GM18526 (cell line): ENCODE data around the gene BEAN1.

Source experiments
- POLR2A ChIP-seq: IDR thresholded peaks from 3 replicates; pipeline ENCODE4 v1.6.1; 2011; ENCODE audit not compliant: insufficient read length; ENCODE audit errors: extremely low read depth

The BEAN1 gene

GRCh38 chr16:66427036-66427860 lies at the start of gene BEAN1:
Gene BEAN1 (plus strand): TSS chr16:66427295. CDS start chr16:66437677, 10,382 bp downstream.
- TF ChIP-seq POLR2A = no peak

GRCh38 chr16:66377324-66377723 lies 49.8 kb upstream of the BEAN1 start:
- no peak for TF ChIP-seq POLR2A

- TF ChIP-seq POLR2A = no peak
Observed at GRCh38 chr16:66378741-66379570, 48.1 kb upstream of the BEAN1 start.

GRCh38 chr16:66379571-66379941 lies 47.5 kb upstream of the BEAN1 start:
- no peak for TF ChIP-seq POLR2A

GRCh38 chr16:66380421-66380820 lies 46.7 kb upstream of the BEAN1 start:
- TF ChIP-seq POLR2A = no peak

- no peak for TF ChIP-seq POLR2A
Observed at GRCh38 chr16:66381585-66382170, 45.4 kb upstream of the BEAN1 start.

- TF ChIP-seq POLR2A = no peak
Observed at GRCh38 chr16:66382171-66382965, 44.7 kb upstream of the BEAN1 start.

GRCh38 chr16:66382966-66383299 lies 44.2 kb upstream of the BEAN1 start:
- TF ChIP-seq POLR2A = no peak

GRCh38 chr16:66383551-66383950 lies 43.5 kb upstream of the BEAN1 start:
- TF ChIP-seq POLR2A = no peak

GRCh38 chr16:66385415-66385814 lies 41.7 kb upstream of the BEAN1 start:
- no peak for TF ChIP-seq POLR2A

GRCh38 chr16:66386629-66387622 lies 40.2 kb upstream of the BEAN1 start:
- TF ChIP-seq POLR2A = no peak

GRCh38 chr16:66387817-66388332 lies 39.2 kb upstream of the BEAN1 start:
- TF ChIP-seq POLR2A = no peak

GRCh38 chr16:66388350-66389139 lies 38.5 kb upstream of the BEAN1 start:
- no peak for TF ChIP-seq POLR2A
